GM08714 (cell line): ENCODE results near the gene NR2F1-AS1.
"Not testable (repeated sequence)": the region's sequence is repeated elsewhere in the genome, so short reads cannot be mapped to it uniquely, and the experiment has no call there.

Experiments
- H3K4me3 ChIP-seq: fragments of 200-500 bp; sonication (Bioruptor generic); 2 replicates; pipeline ENCODE4 v1.5.1; 2014; ENCODE audit warnings: mild to moderate bottlenecking, low read length, inconsistent platforms
- ZNF274 ChIP-seq: IDR thresholded peaks from 2 replicates; pipeline ENCODE4 v1.6.1; 2012; ENCODE audit warnings: mild to moderate bottlenecking, low read depth, low read length

Gene NR2F1-AS1

DNA sequence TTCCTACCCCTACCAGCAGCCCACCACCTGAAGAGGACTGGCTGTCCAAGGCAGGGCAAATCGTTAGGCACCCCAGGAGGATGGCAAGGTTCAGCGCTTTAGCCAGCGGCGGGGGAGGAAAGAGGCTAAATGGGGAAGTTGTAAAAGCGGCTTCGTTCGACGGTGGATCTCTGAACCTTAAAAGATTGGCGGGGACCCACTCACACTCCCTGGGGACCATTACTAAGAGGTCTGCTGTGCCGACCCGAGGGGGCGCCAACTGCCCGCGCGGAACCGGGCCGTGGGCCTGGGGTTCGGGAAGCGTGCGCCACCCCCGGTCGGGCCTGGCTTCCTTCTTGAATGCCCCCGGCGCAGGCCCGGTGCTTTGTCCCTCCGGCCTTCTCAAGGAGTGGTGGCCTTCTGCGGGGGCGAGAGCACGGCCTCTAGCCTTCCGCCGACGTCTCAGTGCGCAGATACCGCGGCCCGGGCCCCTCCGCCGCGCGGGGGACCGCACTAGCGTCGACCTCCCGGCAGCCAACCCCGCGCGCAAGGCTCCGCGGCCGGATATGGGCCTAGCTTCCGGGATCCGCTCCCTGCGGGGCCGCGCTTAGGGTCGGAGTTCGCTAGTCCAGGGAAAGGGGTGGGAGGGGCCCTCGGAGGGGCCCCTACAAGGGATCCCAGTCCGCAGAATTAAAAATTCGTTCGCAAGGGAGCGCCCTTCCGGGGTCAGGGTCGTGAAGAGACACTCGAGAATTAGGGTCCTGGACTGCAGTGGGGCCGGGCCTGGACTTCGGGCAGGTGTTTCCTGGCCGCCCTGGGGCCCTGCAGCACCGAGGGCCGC lies 10.5 kb downstream of the NR2F1-AS1 start:
- TF ChIP-seq ZNF274 = no peak
- no peak overlapping the region; the same call in 1 of the 2 replicates for H3K4me3 ChIP-seq

DNA sequence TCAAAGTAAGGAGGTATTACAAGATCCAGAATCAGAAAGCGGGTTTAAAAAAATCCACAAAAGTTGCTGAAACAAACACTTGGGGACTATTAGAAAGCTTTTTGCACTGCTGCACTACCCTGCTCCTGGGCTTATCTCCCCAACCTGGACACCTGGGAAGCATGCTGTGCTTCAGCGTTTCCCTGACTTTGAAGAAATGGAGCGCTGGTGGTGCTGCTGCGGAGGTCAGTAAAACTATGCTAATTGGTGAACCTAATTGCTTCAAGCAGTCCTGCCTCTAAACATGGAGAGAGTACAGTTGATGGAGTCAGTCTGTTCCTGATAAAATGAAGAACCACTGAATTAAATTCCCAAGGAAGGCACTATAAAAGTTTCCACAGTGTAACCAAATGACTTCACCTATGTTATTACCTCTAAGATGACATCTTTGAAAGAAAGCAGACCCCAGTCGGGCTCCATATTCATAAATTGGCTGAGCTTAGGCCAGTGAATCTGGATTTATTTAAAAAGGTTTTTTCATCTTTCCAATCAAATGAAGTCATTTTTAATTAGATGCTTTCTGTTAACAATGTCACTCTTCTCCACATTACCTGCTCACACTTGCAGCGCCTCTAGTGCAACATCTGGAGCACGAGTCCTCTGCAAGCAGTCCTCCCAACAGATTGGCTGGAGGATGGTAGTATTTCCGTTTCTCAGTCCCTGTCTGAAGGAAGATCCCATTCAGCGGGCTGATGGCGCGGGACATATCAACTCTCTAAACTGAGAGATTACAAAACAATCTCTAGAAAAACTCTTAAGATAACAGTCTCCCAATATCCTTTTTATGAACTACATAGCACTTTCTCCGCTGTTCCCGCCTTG lies 11.5 kb downstream of the NR2F1-AS1 start:
- no peak overlapping the region for H3K4me3 ChIP-seq
- TF ChIP-seq ZNF274 = no peak

DNA sequence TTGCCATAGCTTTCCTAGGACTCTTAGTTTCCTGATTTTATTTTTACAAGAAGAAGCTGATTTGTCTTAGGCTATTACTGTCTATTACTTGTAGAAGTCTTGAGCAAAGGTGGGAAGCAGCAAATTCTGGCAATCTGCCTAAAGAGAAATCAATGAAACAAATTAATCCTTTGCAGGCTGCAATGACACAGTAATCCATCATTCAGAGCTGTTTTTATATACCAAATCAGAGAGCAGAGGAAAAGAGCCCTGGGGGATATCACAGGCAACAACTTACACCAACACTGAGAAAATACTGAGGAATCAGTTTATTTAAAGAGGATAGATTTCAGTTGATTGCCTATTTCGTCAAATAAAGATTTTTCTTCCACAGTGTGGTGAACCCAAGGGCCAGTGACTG lies 13.6 kb downstream of the NR2F1-AS1 start:
- no peak overlapping the region for H3K4me3 ChIP-seq
- TF ChIP-seq ZNF274 = no peak

DNA sequence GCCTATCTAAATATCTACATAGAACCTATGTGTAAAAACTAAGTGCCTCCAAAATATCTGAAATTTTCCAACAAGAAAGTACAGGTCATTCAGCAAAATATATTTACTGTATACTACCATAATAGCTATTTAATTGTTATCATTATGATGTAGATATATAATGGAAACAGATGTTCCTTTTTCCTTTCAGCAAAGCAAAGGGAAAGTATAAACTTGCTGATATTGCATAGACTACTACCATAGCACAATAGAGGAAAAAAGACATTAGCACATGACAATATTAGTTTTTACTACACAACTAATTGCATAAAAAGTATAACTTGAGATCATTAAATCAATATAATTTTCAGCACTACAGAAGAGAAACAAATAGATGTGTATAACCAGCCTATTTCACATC lies 14.9 kb downstream of the NR2F1-AS1 start:
- no peak for TF ChIP-seq ZNF274
- H3K4me3 ChIP-seq = no peak overlapping the region

DNA sequence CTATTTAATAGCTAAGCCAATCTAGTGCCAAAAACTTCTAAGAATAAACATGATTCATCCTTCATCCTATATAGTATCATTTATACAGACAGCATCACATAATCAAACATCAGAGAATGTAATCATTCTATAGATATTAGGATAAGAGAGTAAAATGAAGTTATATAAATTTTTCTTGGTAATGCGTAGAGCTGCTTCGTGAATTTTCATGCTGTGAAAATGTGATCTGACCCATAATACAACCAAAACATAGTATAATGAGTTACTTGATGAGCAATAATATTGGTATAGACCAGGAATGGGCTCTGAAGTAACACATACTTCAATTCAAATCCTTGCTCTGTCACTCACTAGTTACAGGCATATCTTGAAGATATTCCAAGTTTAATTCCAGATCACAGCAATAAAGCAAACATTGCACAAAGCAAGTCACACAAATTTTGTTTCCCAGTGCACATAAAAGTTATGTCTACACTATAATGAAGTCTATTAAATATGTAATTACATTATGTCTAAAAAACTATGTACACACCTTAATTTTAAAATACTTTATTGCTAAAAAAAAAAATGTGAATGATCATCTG lies 23.9 kb downstream of the NR2F1-AS1 start:
- TF ChIP-seq ZNF274 = no peak
- no peak overlapping the region for H3K4me3 ChIP-seq

DNA sequence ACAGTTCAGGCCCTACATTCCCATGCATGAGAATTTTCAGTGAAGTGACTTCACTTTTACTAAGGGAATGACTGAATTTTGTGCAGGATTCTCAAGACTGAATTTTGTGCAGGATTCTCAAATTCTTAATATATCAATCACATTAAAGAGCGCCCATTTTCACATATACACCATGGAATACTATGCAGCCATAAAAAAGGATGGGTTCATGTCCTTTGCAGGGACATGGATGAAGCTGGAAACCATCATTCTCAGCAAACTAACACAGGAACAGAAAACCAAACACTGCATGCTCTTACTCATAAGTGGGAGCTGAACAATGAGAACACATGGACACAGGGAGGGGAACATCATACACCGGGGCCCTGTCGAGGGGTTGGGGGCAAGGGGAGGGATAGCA lies 31.4 kb downstream of the NR2F1-AS1 start:
- H3K4me3 ChIP-seq = not testable (repeated sequence)

DNA sequence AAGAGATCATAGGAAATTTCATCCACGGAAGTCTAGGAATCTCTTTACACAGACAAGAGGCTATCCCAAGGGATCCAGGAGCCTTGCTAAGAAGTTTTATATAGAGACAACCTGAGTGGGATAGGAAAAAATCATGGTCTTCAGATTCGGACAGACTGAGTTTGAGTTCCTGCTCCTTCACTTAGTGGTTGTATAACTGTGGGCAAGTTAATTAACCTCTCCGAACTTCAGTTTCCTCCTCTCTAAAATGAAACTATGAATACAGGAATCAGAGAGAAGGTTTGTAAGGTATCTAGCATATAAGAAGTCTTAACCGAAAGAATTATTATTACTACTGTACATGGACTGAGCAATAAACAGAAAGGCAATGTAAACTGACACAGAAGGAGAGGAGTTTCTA lies 35.1 kb downstream of the NR2F1-AS1 start:
- TF ChIP-seq ZNF274 = no peak
- no peak overlapping the region for H3K4me3 ChIP-seq

DNA sequence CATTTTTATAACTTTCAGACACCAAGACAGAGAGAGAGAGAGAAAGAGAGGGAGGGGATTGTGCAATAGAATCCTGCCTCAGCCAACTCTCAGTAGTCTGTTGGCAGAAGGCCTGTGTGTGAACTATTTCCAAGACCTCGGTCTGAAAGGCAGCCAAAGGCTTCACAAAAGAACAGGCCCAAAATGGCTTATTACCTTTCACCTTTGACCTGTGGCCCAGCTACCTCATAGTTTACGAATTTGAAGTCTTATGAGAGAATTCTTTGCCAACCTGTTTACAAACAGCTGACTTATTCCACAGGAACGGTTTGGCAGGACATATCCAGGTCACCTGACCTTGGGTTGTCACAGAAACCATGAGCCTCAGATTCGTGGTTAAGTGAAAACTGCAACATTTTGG lies 48.6 kb downstream of the NR2F1-AS1 start:
- H3K4me3 ChIP-seq = no peak overlapping the region
- no peak for TF ChIP-seq ZNF274

DNA sequence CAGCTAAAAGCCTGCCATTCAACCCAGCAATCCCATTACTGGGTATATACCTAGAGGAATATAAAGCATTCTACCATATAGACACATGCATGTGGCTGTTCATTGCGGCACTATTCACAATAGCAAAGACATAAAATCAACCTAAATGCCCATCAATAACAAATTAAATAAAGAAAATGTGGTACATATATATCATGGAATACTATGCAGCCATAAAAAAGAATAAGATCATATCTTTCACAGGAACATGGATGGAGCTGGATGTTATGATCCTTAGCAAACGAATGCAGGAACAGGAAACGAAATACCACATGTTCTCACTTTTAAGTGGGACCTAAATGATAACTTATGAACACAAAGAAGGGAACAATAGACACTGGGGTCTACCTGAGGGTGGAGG lies 59.2 kb downstream of the NR2F1-AS1 start:
- not testable (repeated sequence) for H3K4me3 ChIP-seq

DNA sequence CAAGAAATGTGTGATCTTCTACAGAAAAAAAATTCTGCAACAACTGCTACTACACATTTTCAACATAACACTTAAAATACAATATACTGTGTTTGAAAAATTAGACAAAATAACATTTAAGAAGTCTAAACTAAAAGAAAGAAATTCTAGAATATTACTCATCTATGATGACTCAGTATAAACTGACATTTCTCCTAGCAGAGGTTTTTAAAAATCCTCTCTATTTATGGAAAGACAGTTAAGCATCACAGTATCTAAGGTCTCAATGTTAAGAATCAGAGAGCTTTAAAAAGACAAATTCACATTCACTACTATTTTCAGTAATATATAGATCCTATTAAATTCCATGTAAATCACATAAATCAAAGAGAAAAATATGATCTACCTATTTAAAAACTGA lies 61.3 kb downstream of the NR2F1-AS1 start:
- no peak for TF ChIP-seq ZNF274
- H3K4me3 ChIP-seq = no peak overlapping the region

DNA sequence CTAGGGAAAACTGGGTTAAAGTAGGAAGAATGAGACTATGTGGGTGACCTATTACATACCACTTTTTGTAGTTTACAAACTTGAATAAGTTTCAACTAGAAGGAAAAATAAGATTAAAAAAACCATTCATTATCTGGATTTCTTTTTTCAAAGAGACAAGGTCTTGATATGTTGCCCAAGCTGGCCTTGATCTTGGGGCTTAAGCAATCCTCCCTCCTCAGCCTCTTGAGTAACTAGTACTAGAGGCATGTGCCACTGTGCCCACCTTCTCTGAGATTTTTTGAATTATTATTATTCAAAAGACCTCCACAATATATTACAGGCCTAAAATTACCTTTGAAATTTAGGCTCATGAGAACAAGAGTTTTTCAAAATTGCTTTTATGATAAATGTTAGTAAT lies 63.2 kb downstream of the NR2F1-AS1 start:
- H3K4me3 ChIP-seq = no peak overlapping the region
- no peak for TF ChIP-seq ZNF274

DNA sequence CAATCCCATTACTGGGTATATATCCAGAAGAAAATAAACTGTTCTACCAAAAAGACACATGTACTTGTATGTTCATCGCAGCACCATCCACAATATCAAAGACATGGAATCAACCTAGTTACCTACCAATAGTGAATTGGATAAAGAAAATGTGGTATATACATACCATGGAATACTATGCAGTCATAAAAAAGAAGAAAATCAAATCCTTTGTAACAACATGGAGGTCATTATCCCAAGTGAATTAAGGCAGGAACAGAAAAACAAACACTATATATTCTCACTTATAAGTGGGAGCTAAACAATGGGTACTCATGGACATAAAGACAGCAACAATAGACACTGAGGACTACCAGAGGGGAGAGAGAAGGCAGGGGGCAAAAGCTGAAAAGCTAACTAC lies 67.7 kb downstream of the NR2F1-AS1 start:
- H3K4me3 ChIP-seq = no peak overlapping the region
- no peak for TF ChIP-seq ZNF274

DNA sequence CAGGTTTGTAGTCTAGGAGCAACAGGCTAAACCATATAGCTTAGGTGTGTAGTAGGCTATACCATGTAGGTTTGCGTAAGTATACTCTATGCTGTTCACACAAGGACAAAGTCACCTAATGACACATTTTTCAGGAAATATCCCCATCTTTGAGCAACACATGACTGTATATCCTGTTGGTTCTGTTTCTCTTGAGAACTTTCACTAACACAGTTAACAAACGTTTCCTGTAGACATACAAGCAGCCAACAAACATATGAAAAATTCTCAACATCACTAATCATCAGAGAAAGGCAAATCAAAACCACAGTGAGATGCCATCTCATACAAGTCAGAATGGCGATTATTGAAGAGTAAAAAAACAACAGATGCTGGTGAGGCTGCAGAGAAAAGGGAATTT lies 68.2 kb downstream of the NR2F1-AS1 start:
- TF ChIP-seq ZNF274 = no peak
- H3K4me3 ChIP-seq = no peak overlapping the region

DNA sequence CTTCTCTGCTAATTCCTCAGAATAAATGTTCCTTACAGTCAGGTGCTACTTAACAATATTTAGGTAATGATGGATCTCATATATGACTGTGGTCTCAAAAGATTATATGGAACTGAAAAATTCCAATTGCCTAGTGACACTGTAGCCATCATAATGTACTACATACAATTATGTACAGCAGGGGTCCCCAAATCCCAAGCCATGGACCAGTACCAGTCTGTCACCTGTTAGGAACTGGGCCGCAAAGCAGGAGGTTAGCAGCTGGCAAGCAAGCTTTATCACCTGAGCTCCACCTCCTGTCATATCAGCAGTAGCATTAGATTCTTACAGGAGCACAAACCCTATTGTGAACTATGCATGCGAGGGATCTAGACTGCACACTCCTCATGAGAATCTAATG lies 69.6 kb downstream of the NR2F1-AS1 start:
- TF ChIP-seq ZNF274 = no peak
- no peak overlapping the region for H3K4me3 ChIP-seq
